Glutamatergic neuron (in vitro differentiated cells): ENCODE results near the gene DCHS1. TPM values are rescaled to one million over a fixed set of nuclear protein-coding genes. Genes with fewer than 3 reads are reported as not detected.

Experiments
- DNase-seq: peaks from one replicate; pipeline ENCODE4 v3.0.0; 2022
- H3K27ac Mint-ChIP-seq: one replicate; pipeline ENCODE4 v1.8.0; 2020; ENCODE audit warnings: mild to moderate bottlenecking, mixed read lengths, inconsistent platforms; ENCODE audit not compliant: unreplicated experiment
- H3K27me3 Mint-ChIP-seq: one replicate; pipeline ENCODE4 v1.8.0; 2020; ENCODE audit warnings: mild to moderate bottlenecking, moderate library complexity, mixed read lengths, inconsistent platforms; ENCODE audit not compliant: unreplicated experiment
- H3K36me3 Mint-ChIP-seq: one replicate; pipeline ENCODE4 v1.8.0; 2020; ENCODE audit warnings: mild to moderate bottlenecking, mixed read lengths, inconsistent platforms; ENCODE audit not compliant: unreplicated experiment
- H3K4me1 Mint-ChIP-seq: one replicate; pipeline ENCODE4 v1.8.0; 2020; ENCODE audit warnings: mild to moderate bottlenecking, low read depth, mixed read lengths, inconsistent platforms; ENCODE audit not compliant: unreplicated experiment
- H3K4me3 Mint-ChIP-seq: one replicate; pipeline ENCODE4 v1.8.0; 2020; ENCODE audit warnings: mild to moderate bottlenecking, mixed read lengths, inconsistent platforms; ENCODE audit not compliant: unreplicated experiment
- H3K9me3 Mint-ChIP-seq: one replicate; pipeline ENCODE4 v1.8.0; 2020; ENCODE audit warnings: mild to moderate bottlenecking, moderate library complexity, mixed read lengths, inconsistent platforms; ENCODE audit not compliant: unreplicated experiment
- total RNA-seq: library from RNA; stranded (reverse); fragmentation: NEBNext Ultra II Directional; extraction: Animal tissue kit (Norgen Biotek cat#: 25700); gene quantifications from one replicate; pipeline ENCODE4 v1.2.1, GENCODE V29; 2021; ENCODE audit not compliant: unreplicated experiment
- TF ChIP-seq, protein P1 (sequence below): fragments of 200-600 bp; sonication (generic); IDR thresholded peaks from one replicate; pipeline ENCODE4 v1.5.0; 2021; ENCODE audit not compliant: partially characterized antibody, unreplicated experiment

DCHS1 gene
- total RNA-seq, 1 donor from 2014 or later, result 91.5 TPM

DNA sequence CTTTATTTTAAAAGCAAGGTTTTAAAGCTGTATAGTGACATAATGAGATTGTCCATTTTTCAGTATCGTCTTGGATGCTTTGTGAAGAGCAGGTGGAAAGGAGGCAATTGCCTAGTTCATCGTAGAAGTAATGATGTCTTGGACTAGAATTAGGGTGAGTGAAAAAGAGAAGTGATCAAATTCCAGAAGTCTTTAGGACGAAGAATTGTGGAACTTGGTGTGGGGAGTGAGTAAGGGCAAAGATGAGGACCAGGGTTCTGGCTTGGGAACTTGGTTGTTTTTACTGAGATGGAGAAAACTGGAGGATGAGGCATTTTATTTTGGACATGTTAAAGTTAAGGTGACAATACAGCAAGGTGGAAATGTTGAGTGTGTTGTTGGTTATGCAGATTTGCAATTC is 50.8 kb downstream of the DCHS1 start:
- Mint-ChIP-seq H3K9me3 (peaks cover 6% of the 10 kb centered on the region), H3K27ac (no peak overlapping the region), H3K27me3 (peaks cover 4% of the 10 kb centered on the region), H3K4me3 (no peak overlapping the region), H3K36me3 (no peaks in the 10 kb centered on the region), H3K4me1 (peaks cover 16% of the 10 kb centered on the region)
- no peak for DNase-seq
- TF ChIP-seq, protein P1, sequence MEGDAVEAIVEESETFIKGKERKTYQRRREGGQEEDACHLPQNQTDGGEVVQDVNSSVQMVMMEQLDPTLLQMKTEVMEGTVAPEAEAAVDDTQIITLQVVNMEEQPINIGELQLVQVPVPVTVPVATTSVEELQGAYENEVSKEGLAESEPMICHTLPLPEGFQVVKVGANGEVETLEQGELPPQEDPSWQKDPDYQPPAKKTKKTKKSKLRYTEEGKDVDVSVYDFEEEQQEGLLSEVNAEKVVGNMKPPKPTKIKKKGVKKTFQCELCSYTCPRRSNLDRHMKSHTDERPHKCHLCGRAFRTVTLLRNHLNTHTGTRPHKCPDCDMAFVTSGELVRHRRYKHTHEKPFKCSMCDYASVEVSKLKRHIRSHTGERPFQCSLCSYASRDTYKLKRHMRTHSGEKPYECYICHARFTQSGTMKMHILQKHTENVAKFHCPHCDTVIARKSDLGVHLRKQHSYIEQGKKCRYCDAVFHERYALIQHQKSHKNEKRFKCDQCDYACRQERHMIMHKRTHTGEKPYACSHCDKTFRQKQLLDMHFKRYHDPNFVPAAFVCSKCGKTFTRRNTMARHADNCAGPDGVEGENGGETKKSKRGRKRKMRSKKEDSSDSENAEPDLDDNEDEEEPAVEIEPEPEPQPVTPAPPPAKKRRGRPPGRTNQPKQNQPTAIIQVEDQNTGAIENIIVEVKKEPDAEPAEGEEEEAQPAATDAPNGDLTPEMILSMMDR, result no peak

DNA sequence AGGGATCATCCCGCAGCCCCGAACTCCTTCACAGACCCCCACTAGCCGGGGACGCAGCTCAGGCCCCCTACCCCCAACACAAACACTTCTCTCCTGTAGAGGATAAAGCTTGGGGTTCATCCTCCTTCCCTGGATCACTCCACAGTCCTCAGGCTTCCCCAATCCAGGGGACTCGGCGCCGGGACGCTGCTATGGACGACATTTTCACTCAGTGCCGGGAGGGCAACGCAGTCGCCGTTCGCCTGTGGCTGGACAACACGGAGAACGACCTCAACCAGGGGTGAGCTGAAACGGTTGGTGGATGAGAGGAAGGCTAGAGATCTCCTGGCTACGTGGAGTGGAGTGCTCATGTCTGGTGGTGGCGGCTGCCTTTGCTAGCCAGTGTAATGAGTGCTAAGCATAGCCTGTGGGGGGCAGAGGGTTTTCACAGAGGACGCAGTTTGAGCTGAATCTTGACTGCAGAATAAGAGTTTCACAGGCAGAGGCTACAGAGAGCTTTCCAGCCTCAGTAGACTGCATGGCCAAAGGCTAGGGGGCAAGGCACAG is 51.5 kb downstream of the DCHS1 start:
- TF ChIP-seq, protein P1, result no peak
- Mint-ChIP-seq H3K9me3 (peaks cover 6% of the 10 kb centered on the region), H3K27ac (no peak overlapping the region), H3K36me3 (no peaks in the 10 kb centered on the region), H3K4me1 (peaks cover 16% of the 10 kb centered on the region), H3K4me3 (no peak overlapping the region), H3K27me3 (peaks cover 4% of the 10 kb centered on the region)
- DNase-seq, result peak; percentile 55

DNA sequence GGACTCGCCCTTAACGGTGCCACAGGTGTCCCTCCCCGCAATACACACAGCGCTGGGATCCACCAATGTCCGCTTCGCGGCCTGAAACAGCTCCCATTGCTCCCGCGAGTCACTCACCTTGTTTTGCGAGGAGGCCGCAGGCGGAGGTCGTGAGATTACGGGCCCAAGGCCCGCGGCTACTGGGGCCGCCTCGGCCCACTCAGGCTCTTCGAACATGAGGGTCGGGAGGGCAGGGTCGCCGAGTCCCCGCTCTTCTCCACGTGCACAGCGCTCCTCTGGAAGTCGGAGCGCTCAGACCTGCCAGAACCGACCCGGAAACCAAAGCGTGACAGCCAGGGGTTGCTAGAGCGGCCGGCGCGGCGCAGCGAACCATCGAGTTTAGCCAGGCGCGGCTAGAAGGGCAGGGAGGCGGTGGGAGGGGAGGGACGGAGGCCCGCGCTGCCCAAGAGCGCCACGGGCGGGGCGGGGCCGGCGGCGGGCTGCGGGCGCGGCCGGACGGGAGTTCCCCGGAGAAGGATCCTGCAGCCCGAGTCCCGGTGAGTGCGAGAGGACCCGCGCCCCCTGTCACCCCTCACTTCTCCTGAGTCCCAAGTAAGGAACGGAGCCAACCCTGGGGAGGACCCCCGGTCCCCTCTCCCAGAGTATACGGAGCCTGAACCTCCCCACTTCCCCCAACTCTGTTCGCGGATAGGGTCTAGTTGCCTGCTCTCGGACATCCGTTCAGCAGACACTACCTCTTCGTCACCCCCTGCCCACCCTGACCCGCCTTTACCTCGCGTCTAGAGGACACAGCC is 52.1 kb downstream of the DCHS1 start, which contains the start of the genes ILK and RRP8:
Gene ILK, plus strand, starts transcription at position 488 of the 794 bp plus-strand sequence. CDS start 498 bp downstream, outside the sequence.
Gene RRP8, minus strand, starts transcription at position 330 of the 794 bp plus-strand sequence. Its CDS starts 114 bp downstream, at position 216.
- H3K27ac Mint-ChIP-seq, result peak within 1 kb of the TSS; percentile 10
- TF ChIP-seq, protein P1, result no peak
- no peaks in the 10 kb centered on the region for H3K36me3 Mint-ChIP-seq
- H3K9me3 Mint-ChIP-seq, result peaks cover 6% of the 10 kb centered on the region
- H3K4me1 Mint-ChIP-seq, result peaks cover 16% of the 10 kb centered on the region
- H3K4me3 Mint-ChIP-seq, result no peak within 1 kb of the TSS
- DNase-seq, result peak; percentile 92
- H3K27me3 Mint-ChIP-seq, result peaks cover 2% of the 10 kb centered on the region

DNA sequence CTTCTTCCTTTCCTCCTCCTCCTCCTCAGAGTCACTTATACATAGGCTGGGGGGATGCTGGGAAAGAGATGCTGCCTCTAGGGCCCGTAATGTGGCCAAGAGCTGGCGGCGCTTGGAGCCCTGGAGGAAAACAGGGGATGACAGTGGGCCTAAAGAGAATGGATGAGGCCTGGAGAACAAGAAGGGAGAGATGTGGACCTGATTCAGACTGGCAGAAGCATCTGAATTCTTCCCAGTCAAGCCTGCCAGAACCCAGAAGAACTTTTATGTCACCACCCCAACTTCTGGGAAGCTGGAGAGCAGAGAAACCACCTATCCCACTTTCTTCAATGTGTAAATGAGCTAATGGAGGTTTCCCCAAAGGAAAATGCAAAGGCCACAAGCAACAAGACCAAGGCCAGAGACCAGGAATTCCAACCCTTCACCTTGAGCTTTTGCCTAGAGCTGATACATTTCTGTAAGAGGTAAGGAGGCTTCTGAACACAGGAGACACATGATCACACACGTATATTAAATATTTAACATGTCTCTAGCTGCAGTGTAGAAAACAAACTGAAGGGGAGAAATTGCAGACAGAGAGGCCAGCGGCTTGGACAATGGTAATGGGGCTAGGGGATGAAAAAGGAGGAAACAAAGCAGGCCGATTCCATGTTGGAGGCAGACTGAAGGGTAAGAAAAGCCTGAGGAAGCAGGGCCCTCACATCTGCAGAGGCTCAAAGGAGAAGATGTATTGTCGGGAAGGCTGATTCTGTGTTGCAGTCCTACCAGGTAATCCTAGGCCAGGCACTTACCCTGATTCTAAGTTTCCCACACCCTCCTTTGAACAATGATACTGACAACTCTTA is 53.3 kb downstream of the DCHS1 start:
- DNase-seq, result no peak
- H3K4me3 Mint-ChIP-seq, result no peak overlapping the region

More for the DNA sequence above, 53.3 kb downstream of the DCHS1 start:
- H3K9me3 Mint-ChIP-seq, result peaks cover 5% of the 10 kb centered on the region
- TF ChIP-seq, protein P1, result no peak
- peak overlapping the region; percentile 10 for H3K27ac Mint-ChIP-seq
- peaks cover 16% of the 10 kb centered on the region for H3K4me1 Mint-ChIP-seq
- no peaks in the 10 kb centered on the region for H3K36me3 Mint-ChIP-seq
- peaks cover 2% of the 10 kb centered on the region for H3K27me3 Mint-ChIP-seq
